AG08396 (cell line): ENCODE data around the gene OLIG1.

Experiments
- DNase-seq: peaks from one replicate; pipeline ENCODE4 v3.0.0; 2012; ENCODE audit warnings: low spot score, mixed read lengths

The OLIG1 gene

DNA sequence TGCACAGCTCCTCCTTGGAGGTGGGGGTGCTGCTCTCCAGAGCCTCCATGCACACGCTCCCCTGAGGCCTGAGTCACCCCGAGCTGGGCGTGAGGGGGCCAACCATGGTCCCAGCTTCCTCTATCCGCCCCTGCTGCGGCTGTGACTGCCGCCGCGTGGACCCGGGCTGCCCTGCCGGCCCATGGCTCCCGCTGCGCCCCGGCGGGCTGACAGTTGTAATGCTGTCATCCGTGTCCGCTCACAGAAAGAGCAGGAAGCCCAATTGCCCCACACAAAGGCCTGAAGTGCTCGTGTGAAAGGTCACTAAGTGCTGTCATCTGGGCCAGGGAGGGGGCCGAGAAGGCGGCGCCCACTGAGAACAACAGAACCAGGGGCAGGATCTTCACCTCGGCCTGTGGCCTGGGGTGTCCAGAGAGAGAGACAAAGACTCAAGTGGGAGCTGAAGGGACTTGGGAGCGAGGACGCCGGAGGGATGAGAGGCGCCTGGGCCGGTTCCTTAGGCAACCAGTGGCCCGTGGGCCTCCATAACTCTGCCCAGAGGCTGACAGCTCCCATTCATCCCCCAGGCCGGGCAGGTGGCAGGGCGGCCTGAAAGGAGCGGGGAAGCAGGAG is 31.5 kb downstream of the OLIG1 start:
- DNase-seq = no peak

DNA sequence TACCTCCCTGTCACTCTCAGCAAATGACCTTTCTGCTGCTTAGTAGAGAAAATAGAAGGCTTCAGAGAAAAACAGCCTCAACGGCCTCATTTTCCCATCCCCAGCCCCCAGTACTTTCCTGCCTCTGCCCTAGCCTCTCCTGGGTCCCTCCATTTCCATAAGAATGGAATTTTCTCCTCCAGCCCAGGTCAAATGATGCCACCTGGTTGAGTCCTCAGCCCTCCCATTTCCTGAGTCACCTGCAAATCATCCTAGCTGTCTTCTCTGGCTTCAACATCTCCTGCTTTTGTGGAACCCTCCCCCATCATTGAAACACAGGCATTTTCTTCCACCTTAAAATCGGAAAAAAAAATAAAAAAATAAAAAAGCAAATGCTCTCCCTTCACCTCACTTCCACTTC is 35.1 kb downstream of the OLIG1 start:
- DNase-seq = no peak

DNA sequence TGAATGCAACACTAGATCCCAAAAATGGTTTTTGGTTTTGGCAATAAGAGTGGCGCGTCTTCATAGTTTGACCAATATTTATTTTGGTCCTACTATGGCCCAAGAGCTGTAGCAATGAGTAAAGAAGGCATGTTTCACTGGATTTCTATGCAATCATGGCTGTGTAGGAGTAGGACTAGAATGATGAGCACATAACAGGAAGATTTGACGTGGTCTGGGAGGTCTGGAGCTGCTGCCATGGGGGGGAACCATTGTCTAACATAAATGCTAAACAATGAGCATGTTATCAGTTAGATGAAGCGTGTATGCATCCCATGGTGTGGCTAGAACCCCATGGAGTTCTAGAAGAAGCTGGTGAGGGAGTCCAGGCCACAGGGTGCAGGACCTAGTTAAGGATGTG is 38.3 kb downstream of the OLIG1 start:
- DNase-seq = no peak

DNA sequence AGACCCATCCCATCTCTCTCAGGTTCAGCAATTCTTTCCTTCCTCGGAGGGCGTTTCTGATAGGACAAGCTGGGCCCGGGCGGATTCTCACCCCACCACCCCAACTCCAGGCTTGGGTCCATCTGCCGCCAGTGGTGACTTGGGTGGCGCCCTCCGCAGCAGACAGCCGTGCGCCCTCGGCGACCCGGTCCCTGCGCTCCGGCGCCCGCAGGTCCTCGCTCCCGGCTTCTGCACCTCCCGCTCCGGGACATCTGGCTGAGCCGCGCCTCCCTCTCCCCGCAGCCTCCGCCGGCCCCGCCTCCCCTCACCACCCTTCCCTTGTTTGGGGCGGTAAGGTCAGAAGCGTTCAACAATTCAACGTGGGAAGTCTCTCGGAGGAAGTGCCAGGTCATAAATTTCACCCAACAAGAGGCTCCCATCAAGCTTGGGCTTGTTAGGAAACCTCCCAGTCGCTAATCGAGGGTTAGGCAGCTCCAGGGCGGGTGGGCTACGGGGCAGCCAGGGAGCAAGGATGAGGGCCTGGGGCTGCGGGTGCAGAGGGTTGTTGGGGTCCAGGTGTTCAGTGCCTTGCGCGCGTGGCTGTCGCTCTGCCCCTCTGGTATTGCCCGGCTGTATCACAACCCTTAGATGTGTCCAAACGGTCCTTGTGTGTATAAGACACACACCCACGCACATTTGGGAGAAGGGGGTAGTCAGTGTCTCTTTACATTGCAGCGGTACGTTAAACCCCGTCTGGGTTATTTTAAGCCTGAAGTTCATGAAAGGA is 39.8 kb downstream of the OLIG1 start:
- no peak for DNase-seq

DNA sequence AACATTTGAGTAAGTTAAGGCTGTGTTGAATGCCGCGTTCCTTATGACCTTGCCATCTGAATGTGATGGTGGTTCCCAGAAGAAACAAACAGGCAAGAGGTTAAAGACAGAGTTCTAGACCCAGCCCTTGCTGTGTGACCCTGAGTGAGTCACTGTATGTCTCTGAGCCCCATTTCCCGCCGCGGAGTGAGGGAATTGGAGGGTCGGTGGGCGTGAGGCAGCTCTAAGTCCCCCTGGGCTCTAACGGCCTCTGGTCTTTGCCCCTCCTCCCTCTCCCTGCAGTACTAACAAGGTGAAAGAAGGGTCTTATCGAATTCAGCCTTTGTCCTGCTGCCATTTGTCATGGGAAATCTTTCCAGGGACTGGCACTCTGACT is 40.4 kb downstream of the OLIG1 start:
- DNase-seq = no peak

DNA sequence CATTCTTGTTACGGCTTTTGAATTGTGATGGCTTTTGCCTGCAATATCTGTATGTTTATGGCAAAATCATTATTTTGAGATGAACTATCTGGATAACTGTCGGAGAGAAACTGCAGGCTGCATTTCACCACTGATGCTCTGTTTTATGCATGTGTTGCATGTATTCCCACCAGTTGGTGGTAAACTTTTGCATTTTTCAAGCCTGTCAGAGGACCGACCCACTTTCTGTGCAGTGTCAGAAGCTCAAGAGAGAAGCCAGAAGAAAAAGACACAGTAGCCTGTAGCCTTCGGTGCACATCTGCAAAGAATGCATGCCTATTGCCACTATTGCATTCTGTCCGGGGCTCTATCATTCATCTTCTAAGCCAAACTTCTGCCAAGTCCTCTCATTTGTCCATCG is 41.6 kb downstream of the OLIG1 start:
- DNase-seq = no peak

DNA sequence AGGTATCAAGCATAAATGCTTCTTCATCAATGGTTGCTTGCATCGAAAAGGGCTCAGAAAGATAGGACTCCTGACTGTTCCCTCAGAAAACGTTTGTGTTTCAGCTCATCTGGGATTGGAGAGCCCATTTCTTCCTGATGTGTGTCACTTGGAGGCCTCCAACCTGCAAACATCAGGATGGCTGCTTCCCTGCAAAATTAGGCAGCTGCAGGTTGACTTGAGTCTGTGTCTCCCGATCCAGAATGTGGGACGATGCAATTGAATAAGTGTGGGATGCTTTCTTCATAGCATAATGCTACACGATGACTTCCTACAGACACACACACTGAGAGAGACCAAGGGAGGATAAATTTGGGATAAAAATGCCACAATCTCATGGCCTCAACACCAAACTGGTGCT is 42.2 kb downstream of the OLIG1 start:
- DNase-seq = no peak

DNA sequence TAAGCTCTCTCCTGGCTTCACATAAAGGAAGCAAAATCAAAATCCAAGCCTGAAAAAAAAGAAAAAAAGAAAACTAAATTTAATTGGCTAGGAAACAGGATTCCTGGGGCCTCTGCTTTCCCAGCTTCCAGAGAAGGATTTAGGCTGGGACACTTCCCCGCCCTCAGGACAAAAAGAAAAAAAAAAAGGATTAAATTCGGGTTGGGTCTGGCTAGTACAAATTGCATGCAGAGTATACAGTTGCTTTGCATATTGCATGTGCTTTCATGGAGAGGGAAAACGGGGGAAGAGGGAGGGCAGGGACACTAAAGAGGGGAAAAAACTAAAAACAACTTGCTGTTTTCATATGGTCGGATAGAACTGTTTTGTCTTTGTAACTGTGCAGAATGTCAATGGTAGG is 42.7 kb downstream of the OLIG1 start:
- no peak for DNase-seq

DNA sequence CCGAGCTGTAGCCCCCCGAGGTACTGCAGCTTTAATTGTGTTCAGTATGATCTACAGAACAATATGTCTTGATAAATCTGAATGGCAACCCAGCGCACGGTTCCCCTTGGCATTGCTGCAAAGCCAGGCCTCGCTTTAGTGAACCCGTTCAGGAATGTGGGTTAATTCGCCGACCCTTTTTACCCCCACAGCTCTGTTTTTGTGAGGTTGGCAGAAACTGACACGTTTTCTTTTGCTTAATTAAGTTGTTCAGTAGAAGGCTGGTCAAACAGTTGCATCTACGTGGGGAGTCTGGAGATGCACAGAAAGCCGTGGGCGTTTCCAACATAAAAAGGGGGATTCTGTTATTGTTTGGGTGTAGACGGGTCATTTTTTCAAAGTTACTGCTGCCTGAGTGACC is 43.2 kb downstream of the OLIG1 start:
- DNase-seq = no peak

DNA sequence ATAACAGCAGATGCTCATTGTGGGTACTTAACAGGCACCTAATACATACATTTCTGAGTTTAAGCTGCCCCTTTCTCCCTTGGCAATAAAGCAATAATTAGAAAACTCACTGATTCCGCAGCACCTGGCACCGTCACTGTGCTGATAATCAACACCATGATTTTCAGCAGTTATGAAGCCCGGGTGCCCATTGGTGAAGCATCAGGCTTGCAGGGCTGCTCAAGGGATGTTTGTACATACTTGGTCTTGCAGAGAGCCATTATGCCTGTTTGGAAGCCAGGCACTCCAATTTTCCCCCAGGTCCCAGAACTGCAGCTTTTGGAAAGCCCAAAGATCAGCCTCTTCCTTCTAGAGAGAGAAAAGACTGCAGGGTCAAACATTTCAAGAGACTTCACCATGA is 44.3 kb downstream of the OLIG1 start:
- DNase-seq = no peak

DNA sequence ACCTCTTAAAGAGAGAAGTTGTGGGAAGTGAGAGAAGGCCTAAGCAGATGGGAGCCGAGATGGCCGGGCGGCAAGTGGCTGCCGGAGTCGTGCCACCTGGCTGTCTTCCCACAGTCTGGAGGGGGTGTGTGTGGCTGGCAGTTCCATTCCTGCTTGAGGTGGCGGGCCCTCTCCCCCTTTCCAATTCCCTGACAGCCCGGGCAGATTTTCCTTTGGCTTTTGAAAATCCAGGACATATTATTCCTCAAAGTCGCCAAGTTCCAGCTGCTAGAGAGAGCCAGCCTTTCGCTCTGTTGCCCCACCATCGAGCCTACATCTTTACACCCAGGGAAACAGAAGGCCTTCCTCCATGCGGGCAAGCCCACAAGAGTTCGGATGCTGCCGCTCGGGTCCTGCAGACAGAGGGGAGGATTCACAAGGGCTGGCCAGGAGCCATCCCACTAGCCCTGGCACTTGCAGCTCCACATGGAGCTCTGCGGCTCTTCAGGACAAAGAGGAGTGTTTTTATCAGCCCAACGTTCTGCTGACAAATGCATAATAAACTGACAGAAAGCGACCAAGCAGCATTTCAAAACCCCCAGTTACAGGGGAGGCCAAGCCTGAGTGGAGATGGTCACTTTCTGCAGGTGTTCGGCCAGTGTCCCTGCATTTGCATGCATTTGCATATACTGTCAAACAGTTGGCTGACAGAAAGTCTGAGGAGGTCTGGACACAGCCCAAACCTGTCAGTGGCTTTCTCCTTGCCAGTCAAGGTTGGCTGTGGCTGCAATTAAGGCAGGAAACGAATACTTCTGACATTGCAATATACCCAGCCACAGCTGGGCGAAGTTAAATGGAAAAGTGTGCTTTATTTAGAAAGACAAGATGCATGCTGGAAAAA is 45.9 kb downstream of the OLIG1 start:
- DNase-seq = no peak

DNA sequence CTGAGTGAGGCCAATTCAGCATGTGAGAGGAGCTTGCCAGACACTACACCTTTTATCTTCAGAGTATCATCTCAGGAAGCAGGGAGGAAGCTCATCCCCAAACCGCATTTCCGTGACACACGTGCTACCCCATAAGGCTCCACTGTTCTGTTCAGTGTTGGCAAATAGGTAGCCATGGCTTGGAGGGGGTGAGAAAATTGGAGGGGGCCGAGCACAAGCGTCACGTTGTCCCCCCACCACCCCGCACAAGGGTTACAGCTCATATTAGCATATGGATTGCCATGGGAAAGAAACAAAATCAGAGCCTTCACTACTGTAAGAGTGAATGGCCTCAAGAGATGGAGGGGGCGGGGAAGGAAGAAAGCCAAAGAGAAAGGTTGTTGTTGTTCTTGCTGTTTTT is 46.7 kb downstream of the OLIG1 start:
- DNase-seq = no peak

DNA sequence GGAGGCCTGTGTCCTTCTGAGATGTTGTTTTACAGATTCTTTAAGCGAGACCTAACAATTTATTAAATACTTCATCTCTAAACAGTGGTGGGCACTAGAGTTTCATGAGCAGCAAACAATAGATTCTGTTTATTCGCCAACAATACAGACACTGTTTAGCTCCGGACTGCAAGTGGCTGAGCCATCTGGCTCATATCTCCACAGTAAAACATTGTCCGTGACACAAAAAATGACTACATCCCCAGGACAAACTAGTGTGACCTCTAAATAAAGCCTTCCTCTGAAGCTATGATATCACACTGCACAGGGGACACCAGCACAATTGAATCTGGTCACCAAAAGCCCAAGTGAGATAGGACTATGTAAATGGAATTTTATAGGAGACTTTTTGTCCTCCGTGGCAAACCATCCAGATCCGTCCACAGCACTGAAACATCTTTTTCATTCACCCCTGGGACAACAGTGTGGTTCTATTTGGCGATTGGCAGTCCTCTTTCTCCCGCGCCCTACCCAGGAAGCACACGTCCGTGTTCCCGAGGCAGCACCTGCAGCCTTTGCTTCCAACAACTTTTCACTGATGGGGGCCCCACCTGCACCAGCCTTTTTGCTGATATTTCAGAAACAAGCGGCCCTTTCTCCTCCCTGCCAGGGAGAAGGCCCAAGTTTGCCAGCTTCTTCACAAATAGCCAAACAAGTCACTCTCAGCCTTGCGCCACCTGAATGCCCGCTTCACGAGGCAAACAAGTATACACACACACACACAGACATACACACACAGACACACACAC is 47.4 kb downstream of the OLIG1 start:
- DNase-seq = no peak
